Activated CD4-positive, alpha-beta T cell treated with anti-CD3 and anti-CD28 coated beads, Interleukin-2, Interleukin-4, amounts not matched to agents 100 ng/mL and 50 ng/mL, durations not matched to agents 16 hours and 8 hours (primary cell): Measurements from ENCODE around the gene COA1.
"Not testable (repeated sequence)": the region's sequence is repeated elsewhere in the genome, so short reads cannot be mapped to it uniquely, and the experiment has no call there.

Experiments
- DNase-seq: peaks from one replicate; pipeline ENCODE4 v3.0.0-alpha.2; 2020; ENCODE audit warnings: low spot score

COA1 gene

DNA sequence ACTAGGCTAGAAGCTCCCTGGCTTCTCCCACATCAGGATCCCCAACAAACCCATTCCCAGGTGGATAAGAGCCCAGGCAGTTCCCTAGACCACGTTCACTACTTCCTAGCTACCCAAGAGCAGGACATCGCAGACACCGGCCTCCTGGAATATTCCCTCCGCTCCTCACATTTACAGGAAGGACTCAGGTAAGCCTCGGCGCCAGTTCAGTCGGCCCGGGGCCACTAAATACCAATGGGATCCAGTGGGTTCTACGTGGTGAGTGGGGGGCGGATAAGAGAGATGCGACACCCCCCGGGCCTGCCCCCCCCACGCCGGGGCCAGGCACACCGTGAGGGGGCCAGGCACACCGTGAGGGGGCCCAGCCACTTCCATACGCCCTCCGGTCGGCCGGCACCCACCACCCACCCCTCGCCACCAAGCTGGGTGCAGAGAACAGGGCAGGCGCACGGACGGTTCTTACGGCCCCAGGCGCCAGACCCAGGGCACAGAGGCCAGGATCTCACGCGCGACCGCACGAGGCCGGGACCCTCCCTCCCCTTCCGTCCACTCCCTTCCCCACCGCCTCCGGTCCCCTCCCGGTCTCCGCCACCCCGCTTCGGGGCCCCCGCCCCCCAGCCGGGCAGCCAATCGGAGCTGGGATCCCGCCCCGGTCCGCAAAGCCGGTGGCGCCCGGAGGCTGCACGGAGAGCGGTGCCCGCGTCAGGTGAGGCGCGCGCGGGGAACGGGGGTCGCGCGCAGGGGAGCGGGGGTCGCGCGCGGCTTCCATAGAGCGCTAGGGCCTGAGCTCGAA lies 28.9 kb upstream of the COA1 start, which contains the start of gene BLVRA:
TSS of gene BLVRA (plus strand) at position 652 of the 793 bp plus-strand sequence. CDS start 12,479 bp downstream, outside the sequence.
- DNase-seq, result peak; percentile 55

DNA sequence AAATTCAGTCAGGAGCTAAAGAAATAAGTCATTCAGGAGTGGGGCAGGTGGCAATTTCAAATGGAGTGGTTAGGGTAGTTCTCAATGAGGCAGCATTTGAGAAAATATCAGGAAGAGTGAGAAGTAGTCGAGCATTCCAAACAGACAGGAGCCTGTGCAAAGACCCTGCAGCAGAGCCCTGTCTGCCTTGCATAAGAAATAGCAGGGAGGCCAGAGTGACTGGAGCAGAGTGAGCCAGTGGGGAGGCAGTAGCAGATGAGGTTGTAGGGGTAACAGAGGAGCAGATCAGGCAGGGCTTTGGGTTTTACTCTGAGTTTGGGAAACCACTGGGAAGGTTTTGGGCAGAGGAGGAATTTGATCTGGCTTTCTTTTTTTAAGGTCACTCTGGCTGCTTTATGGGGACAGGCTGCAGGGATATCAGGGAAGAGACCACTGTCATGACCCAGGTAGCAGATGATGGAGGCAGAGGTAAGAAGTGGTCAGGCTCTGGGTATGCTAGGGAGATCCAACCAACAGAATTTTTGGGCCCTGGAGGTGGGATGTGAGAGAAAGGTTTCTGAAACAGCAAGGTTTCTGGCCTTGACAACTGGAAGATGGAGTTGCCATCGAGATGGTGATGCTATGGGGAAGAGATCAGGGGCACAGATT lies 27.9 kb upstream of the COA1 start:
- no peak for DNase-seq

DNA sequence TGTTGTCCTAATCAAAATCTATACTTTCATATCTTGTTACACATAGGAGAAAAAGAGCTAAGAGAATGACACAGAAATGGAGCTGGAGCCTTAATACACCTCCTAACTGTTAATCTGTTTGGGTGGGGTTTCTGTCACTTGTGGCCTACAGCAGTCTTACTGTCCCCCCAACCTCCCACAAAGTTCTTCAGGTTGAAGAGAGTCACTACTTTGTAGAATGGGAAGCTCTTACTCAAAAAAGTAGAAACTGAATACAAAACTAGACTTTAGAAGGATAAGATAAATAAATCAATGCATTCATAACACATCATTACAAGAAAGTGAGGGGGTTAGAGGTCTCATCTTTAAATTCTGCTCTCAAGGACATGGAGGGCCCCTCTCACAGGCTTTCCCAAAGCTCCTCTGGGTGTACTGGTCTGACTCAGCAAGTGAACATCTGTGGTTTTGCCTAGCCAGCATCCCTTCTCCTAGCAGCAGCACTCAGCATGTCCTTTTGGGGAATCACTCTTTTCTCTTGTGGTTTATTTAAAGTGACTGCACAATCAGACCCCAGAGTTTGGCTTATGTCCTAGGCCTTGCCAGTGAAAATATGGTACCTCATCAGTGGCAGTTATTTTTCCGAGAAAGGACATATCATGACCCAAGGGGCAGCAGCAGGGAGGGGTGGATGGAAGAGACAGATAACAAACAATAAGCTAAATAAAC lies 27.2 kb upstream of the COA1 start:
- DNase-seq, result peak; percentile 65

DNA sequence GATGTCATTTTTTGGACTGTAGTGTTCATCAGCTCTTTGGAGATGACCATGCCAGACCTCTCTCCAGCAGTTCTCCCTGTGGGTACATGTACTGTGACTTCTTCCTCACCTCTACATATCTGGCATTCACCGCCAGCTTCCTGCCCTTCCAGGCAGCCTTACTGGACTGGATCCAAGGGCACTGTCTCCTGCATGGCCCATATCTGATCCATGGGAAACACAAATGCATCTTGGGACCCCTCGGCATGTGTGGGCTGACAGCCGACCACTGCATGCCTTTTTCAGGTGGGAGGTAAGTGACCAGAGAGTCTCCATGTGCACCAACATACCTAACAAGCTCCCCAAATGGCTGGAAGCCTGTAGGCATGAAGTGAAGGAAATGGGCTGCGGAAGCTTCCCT lies 25.3 kb upstream of the COA1 start:
- DNase-seq, result no peak

GRCh38 chr7:43753843-43754242 lies 24.5 kb upstream of the COA1 start:
- no peak for DNase-seq

- no peak for DNase-seq
Measured at GRCh38 chr7:43753271-43753810, 24.0 kb upstream of the COA1 start.

DNA sequence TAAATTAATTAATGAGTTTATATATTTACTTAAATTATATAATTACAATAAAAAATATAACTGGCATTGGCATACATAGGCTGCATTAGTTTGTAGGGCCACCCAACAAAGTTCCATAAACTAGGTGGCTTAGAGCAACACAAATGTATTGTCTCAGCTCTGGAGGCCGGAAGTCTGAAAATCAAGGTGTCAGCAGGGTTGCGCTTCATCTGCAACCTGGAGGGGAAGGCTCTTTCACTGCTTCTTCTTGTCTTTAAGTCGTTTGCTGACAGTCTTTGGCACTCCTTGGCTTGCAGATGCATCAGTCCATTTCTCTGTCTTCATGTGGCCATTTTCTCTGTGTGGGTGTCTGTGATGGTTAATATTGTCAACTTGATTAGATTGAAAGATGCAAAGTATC lies 23.1 kb upstream of the COA1 start:
- DNase-seq, result no peak

DNA sequence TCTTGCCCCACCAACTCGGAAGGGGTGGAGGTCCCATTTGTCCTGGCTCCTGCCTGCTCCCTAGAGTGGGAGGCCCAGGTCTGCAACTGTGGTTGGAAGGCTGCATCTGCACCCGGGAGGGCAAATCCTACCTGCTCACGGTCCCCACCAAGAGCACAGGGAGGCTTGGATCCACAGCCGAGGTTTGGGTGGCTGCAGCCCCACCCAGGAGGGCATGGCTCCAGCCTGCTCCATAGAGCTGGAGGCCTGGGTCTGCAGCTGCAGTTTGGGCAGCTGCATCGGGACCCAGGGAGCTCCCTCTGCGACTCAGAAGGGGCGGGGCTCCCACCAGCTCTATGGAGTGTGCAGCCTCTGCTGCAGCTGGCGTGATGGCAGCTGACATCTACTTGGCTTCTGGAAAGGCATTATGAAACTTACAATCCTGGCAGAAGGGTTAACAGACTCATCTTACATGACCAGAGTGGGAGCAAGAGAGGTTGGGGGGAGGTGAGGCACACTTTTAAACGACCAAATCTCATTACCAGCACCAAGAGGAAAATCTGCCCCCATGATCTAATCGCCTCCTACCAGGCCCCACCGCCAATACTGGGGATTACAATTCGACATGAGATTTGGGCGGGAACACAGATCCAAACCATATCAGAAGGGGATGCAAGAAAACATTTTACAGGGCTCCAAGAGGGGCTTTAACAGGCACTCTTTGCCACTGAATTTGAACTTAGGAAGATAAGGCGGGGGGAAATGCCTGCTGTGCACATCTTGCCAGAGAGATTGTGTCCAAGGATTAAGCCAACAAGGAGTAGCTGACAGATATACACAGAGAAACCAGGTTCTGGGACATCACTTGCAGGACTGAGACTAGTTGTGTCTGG lies 20.9 kb upstream of the COA1 start:
- DNase-seq, result no peak

GRCh38 chr7:43749383-43749940 lies 20.1 kb upstream of the COA1 start:
- DNase-seq, result no peak

GRCh38 chr7:43747328-43748105 lies 18.2 kb upstream of the COA1 start:
- no peak for DNase-seq

GRCh38 chr7:43742692-43743091 lies 13.4 kb upstream of the COA1 start:
- no peak for DNase-seq

GRCh38 chr7:43737467-43738127 lies 8.3 kb upstream of the COA1 start:
- no peak for DNase-seq

DNA sequence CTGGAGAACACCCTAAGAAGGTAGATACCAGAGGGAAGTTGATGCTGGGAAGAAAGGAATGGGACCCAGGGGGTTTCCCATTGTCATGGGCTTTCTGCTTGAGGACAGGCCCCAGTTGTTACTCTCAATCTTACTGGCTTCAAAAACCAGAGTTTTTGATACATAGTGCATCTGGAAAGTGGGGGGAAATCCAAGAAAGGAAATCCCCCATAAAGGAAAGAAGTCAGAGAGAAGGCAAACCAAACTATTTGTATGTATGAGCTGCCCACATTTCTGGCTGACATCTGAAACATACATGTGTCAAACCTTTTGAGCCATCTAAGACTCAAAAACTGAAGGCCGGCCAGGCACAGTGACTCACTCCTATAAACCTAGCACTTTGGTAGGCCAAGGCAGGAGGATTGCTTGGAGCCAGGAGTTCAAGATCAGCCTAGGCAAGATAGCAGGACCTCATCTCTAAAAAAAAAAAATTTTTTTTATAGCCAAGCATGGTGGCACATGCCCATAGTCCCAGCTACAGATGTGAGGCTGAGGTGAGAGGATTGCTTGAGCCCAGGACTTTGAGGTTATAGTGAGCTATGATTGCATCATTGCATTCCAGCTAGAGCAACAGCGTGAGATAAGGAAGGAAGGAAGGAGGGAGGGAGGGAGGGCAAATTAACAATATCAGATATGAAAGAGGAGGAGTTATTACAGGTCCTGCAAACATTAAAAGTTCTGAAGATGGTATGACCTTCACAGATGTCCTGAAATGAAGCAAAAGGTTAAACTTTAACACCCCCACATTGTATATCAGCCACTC lies 6.7 kb upstream of the COA1 start:
- DNase-seq, result peak; percentile 64

DNA sequence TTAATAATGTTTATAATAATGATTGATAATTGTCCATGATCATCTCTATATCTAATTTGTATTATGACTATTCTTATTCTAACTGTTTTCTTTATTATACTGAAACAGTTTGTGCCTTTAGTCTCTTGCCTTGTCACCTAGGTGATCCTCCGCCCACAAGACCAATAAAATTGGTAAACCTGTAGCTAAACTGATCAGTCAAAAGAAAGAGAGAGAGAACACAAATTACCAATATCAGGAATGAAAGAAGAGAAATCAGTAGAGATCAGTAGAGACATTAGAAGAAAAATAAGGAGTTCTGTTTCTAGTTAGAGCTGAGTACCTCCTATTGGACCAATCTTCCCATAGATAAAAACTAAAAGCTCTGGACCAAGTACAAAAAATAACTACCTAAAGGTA lies 6.1 kb upstream of the COA1 start:
- peak; percentile 40 for DNase-seq

- not testable (repeated sequence) for DNase-seq
Measured at GRCh38 chr7:43734575-43735332, 5.4 kb upstream of the COA1 start.

DNA sequence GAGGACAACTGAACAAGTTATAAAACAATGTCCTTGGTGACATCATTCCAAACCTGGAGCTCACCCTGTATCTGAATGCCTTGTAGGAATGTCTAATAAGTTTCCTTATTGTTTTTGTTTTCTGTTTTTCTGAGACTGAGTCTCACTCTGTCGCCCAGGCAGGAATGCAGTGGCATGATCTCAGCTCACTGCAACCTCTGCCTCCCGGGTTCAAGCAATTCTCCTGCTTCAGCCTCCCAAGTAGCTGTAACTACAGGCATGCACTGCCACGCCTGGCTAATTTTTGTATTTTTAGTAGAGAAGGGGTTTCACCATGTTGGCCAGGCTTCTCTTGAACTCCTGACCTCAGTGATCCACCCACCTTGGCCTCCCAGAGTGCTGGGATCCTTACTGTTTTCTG lies 2.2 kb upstream of the COA1 start:
- DNase-seq, result not testable (repeated sequence)

DNA sequence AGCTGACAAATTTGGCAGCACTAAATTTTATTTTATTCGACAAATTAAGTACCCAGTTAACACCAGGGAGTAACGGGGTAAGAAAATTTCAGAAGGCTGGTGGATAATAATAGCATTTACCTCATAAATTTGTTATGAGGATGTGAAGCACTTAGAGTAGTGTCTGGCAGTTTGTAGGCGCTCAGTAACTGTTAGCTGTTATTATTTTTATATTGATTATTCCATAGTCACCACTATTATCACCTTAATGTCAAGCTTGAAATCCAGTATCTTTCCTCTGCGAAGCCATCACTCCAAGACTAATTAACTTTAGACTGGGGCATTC lies 563 bp upstream of the COA1 start:
- no peak for DNase-seq

- DNase-seq, result no peak
Measured at GRCh38 chr7:43727494-43727893, 1.8 kb downstream of the COA1 start.

DNA sequence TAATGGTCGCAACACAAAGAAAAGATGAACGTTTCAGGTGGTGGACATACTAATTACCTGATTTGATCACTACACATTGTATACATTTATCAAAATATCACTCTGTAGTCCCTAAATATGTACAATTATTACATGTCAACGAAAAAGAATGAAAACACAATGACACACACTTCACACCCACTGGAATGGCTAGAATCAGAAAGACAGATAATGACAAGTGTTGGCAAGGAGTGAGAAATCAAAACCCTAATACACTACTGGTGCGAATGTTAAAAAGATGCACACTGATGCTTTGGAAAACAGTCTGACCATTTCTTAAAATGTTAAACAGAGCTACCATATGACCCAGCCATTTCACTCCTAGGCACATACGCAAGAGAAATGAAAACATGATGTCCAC lies 2.3 kb downstream of the COA1 start:
- no peak for DNase-seq
